HG03175 (cell line): ENCODE measurements around the gene AGPS.

Experiments
- ATAC-seq: cut with Tn5 transposase; IDR thresholded peaks from one replicate; pipeline ENCODE4 v1.9.1; 2021; ENCODE audit warnings: mild to moderate bottlenecking, moderate library complexity; ENCODE audit not compliant: unreplicated experiment

The AGPS gene

DNA sequence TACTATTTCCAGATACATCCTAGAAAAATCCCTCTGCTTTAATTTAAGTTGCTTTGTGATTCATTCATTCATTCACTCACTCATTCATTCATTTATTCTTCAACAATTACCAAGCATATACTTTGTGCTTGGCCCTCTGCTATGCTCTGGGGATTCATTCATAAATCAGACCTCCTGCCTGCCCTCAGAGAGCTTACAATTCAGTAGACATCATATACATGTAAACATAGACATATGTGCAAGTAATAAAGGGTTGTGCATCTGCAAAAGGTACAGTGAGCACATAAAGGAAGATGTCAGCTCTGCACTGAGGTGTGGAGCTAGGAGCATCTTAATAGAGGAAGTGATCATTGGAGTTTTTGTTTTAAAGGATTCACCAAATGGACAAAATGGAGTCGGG, 189.4 kb downstream of the AGPS start:
- no peak for ATAC-seq

DNA sequence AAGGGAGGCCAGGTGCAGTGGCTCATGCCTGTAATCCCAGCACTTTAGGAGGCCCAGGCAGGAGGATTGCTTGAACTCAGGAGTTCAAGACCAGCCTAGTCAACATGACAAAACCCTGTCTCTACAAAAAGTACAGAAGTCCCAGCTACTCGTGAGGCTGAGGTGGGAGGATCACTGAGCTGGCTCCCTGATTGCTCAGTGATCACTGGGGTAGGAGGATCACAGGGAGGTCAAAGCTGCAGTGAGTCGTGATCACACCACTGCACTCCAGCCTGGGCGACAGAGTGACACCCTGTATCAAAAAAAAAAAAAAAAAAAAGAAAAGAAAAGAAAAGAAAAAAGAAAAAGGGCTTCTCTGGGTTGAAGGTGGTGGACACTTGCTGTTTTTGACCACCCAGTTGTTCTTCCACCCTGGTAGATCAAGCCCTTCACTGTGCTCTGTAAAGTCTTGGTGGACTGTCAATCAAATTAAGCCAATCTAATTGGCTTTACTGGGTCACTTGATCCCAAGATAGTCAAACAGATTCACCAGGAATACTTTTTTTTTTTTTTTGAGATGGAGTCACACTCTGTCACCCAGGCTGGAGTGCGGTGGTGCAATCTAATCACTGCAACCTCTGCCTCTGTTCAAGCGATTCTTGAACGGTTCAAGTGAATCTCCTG, 191.6 kb downstream of the AGPS start:
- no peak for ATAC-seq

DNA sequence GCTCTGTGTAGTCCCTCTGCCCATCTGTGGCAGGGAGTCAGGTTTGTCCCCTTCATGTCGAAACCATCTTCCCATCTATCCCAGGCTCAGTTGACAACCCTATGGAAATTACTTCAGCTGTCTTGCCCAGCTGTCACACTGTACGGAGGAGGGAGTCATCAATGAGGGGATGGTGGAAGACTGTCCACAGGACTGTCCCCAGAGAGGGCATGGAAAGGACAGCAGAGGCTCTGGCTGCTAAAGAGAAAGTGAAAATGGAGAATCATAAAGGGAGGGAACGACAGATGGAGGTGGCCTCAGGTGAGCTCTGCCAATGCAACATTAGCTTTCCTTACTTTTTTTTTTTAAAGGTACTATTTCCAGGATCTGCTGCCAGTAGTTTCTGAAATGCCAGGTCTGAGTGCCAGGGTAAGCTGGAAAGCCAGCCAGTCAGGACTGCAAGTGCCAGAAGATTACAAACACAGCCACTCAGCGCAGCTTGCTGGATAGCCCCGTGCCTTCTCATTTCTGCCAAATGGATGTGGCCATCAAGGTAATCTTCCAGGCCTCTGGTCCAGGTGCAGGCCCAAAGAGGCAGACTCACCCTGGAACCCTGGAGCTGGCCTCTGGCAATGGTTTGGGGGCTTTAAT, 192.8 kb downstream of the AGPS start:
- no peak for ATAC-seq

DNA sequence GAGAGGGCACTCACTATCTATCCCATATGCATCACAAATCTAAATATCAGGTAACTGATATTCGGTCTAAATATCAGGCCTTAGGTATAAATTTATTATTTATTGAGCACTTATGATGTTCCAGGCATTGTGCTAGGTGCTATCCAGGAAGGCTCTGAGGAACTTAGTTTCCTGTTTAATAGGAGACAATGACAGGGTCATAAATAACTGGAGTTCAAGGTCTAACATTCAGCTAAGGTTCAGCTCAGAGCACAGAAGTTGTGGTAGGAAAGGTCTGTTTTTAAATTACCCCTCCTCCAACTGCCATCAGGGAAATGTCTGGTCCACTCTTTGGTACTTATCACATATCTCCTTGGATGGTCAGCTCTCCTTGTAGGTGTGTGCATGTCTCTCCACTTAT, 193.6 kb downstream of the AGPS start:
- ATAC-seq: no peak

DNA sequence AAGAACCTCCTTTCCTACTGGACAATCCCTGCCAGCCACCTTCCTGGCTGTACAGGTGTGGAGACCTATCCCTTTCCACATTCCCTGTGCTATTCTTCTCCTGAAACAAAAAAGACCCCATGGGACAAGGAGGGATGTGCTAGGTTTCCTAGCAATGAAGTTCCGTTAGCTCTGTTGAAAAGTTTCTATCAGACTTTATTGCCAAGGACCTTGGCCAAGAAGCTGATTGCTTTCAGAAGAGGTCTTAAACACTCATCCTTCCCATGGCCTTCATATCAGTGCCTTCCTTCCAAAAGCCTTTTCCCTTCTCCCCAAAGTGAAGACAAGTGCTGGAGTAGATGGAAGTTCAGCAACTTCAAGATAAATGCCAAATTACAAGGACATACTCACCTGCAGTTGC, 194.8 kb downstream of the AGPS start:
- ATAC-seq: no peak

DNA sequence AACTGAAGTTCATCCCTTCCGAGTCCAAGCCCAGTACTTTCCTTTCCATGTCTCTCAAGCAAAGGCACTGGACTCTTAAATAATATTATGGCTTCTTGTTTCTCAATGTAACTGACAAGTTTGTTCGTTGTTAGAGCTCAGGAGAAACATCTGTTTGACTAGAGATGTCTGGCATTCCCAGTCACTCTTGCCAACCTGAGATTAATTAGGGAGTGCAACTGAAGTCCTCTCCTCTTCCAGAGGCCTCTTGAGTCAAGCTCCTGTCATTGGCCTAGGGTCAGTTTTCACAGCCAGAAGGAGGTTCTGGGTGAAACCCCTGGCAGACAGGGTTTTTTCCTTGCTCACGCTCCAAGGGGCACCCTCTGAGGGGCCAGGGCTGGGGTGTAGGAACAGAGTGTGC, 196.1 kb downstream of the AGPS start:
- no peak for ATAC-seq

DNA sequence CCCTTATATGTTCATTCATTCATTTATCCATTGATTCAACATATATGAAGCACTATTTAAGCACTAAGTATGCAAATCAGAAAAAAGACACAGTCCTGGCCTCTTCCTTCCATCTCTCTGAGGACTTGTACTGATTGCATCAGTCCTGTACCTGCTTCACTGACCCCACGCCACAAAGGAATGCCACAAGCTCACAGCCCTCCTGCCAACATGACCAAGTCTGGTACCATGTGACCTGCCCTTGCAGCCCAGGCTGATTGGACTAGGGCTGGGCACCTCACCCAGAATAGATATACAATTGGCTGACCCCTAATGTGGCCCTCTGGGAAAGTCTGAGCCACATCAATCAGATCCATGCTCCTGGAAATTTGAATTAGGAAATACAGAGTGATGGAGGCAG, 196.6 kb downstream of the AGPS start:
- no peak for ATAC-seq

DNA sequence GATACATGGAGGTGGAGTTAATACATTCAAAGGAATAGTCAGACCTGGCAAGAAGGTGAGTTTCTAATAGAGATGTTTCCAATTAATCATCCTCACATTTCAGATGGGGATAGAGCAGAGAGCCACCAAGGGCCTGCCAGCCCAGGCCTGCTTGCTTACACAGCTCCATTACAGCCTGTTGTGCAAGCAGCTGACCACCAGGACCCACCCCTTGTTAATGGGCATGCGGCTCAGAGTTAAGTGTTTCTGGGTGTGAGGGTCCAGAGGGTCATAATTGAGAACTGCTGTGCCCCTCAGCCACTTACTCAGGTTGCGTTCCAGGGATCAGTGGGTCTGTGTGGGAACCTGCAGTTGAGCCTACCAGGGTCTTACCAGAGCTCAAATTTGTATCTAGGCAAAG, 199.8 kb downstream of the AGPS start:
- no peak for ATAC-seq

DNA sequence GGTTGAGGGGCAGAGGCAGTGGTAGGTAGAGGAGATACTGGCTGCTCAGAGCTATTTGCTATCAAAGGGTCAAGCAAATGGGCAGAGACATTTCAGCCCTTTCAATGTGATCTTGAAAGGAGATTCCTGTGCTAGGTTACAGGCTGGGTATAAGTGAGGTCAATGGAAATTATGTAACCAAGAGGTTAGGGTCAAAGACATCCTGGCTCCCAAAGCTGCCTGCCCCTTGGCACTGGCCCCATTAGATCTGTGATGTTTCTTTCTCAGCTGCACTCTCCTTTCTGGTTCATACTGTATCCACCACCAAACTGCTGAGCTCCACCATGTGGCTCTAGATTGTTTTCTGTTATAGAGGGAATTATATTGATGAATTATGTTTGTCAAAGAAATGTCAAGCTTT, 200.4 kb downstream of the AGPS start:
- no peak for ATAC-seq

DNA sequence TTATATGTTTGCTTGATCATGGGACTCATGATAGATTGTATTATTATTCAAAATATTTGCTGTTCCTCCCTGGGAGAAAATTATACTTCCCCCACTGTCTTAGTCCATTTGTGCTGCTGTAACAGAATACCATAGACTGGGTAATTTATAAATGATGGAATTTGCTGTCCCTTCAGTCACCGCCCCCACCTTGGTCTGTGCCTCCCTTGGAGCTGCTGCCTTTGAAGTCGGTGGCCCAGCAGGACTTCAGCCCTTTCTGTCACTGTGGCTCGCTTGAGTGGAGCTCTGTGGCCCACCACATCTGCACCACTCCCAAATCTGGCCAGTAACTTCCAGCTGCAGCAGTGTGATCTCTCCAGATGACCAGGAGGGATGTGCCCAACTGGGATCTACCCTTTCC, 200.8 kb downstream of the AGPS start:
- ATAC-seq: no peak
